GM21619 (cell line): Measurements from ENCODE around the gene RNF44.

Source experiments
- ATAC-seq: cut with Tn5 transposase; IDR thresholded peaks from one replicate; pipeline ENCODE4 v1.9.1; 2021; ENCODE audit not compliant: unreplicated experiment

The RNF44 gene

GRCh38 chr5:176481711-176482110 lies 55.5 kb downstream of the RNF44 start:
- peak; percentile 64 for ATAC-seq
